Loucy (cell line): ENCODE measurements around the gene CADM1.

ENCODE experiments used
- H2AFZ ChIP-seq: fragments of 200-600 bp; sonication (generic); 2 replicates; pipeline ENCODE4 v1.6.0; 2016; ENCODE audit warnings: antibody characterized with exemption, mild to moderate bottlenecking, low read length, moderate library complexity
- H3F3A ChIP-seq: fragments of 200-600 bp; 2 replicates; pipeline ENCODE4 v1.6.0; 2016; ENCODE audit warnings: antibody characterized with exemption, low read depth, mild to moderate bottlenecking
- H3K27me3 ChIP-seq: fragments of 200-600 bp; sonication (generic); 2 replicates; pipeline ENCODE4 v1.6.1; 2014; ENCODE audit warnings: low read length, mild to moderate bottlenecking; ENCODE audit not compliant: insufficient read depth, poor library complexity, severe bottlenecking
- H3K36me3 ChIP-seq: fragments of 200-600 bp; sonication (generic); 2 replicates; pipeline ENCODE4 v1.6.1; 2016; ENCODE audit warnings: low read length; ENCODE audit not compliant: insufficient read depth
- H3K4me1 ChIP-seq: fragments of 200-600 bp; sonication (generic); 2 replicates; pipeline ENCODE4 v1.5.1; 2014; ENCODE audit warnings: low read length, mild to moderate bottlenecking; ENCODE audit not compliant: insufficient read depth, poor library complexity, severe bottlenecking
- H3K4me2 ChIP-seq: fragments of 200-600 bp; sonication (generic); 2 replicates; pipeline ENCODE4 v1.6.0; 2014; ENCODE audit warnings: antibody characterized with exemption, low read length, low read depth, mild to moderate bottlenecking; ENCODE audit not compliant: poor library complexity, severe bottlenecking
- H3K4me3 ChIP-seq: fragments of 200-600 bp; sonication (generic); 2 replicates; pipeline ENCODE4 v1.5.1; 2014; ENCODE audit warnings: low read length, mild to moderate bottlenecking, mixed read lengths; ENCODE audit not compliant: poor library complexity, severe bottlenecking
- H3K79me2 ChIP-seq: fragments of 200-600 bp; sonication (generic); 2 replicates; pipeline ENCODE4 v1.6.1; 2014; ENCODE audit warnings: low read length; ENCODE audit not compliant: insufficient read depth
- H3K9ac ChIP-seq: fragments of 200-600 bp; sonication (generic); 2 replicates; pipeline ENCODE4 v1.6.0; 2014; ENCODE audit warnings: mild to moderate bottlenecking, low read depth, low read length, moderate library complexity; ENCODE audit not compliant: poor library complexity, severe bottlenecking
- H3K9me2 ChIP-seq: fragments of 200-600 bp; sonication (generic); replicated peaks from 2 replicates; pipeline ENCODE4 v1.6.1; 2016; ENCODE audit warnings: low read depth, low read length, mixed read lengths
- H3K9me3 ChIP-seq: fragments of 200-600 bp; sonication (generic); 2 replicates; pipeline ENCODE4 v1.6.1; 2014; ENCODE audit warnings: mild to moderate bottlenecking, antibody characterized with exemption, low read length, low read depth; ENCODE audit not compliant: insufficient read depth
- H4K20me1 ChIP-seq: fragments of 200-600 bp; sonication (generic); 2 replicates; pipeline ENCODE4 v1.6.0; 2014; ENCODE audit warnings: antibody characterized with exemption, low read length, mild to moderate bottlenecking; ENCODE audit not compliant: insufficient read depth, poor library complexity, severe bottlenecking
- CTCF ChIP-seq: fragments of 200-600 bp; sonication (generic); conservative IDR thresholded peaks from 2 replicates; pipeline ENCODE4 v1.5.1; 2014; ENCODE audit warnings: mild to moderate bottlenecking, antibody characterized with exemption, low read length
- EZH2phosphoT487 ChIP-seq: fragments of 200-600 bp; IDR thresholded peaks from 2 replicates; pipeline ENCODE4 v1.6.1; 2018; ENCODE audit warnings: antibody characterized with exemption, mild to moderate bottlenecking, moderate library complexity, borderline replicate concordance

CADM1 gene

GRCh38 chr11:115345361-115345760 is 158.9 kb downstream of the CADM1 start:
- no peak for TF ChIP-seq EZH2phosphoT487
- no peak for TF ChIP-seq CTCF
- no peaks in the 10 kb centered on the region for H4K20me1 ChIP-seq
- H3K9me2 ChIP-seq: no peaks in the 10 kb centered on the region
- H3K4me1 ChIP-seq: no peaks in the 10 kb centered on the region
- H3K9ac ChIP-seq: no peak overlapping the region
- H3K79me2 ChIP-seq: no peaks in the 10 kb centered on the region
- H3K9me3 ChIP-seq: no peaks in the 10 kb centered on the region
- H3K27me3 ChIP-seq: no peaks in the 10 kb centered on the region
- H2AFZ ChIP-seq: no peak overlapping the region
- H3F3A ChIP-seq: no peaks in the 10 kb centered on the region
- no peak overlapping the region for H3K4me3 ChIP-seq
- H3K4me2 ChIP-seq: no peak overlapping the region
- no peaks in the 10 kb centered on the region for H3K36me3 ChIP-seq

GRCh38 chr11:115344846-115345245 is 159.4 kb downstream of the CADM1 start:
- Histone ChIP-seq H3F3A (no peaks in the 10 kb centered on the region), H3K79me2 (no peaks in the 10 kb centered on the region), H3K9me2 (no peaks in the 10 kb centered on the region), H3K9me3 (no peaks in the 10 kb centered on the region), H2AFZ (no peak overlapping the region), H3K27me3 (no peaks in the 10 kb centered on the region), H3K4me1 (no peaks in the 10 kb centered on the region), H3K36me3 (no peaks in the 10 kb centered on the region), H3K4me2 (no peak overlapping the region), H3K4me3 (no peak overlapping the region), H3K9ac (no peak overlapping the region), H4K20me1 (no peaks in the 10 kb centered on the region)
- TF ChIP-seq CTCF (no peak), EZH2phosphoT487 (no peak)

- H3K4me1 ChIP-seq: no peaks in the 10 kb centered on the region
- H3K9me2 ChIP-seq: no peaks in the 10 kb centered on the region
- no peaks in the 10 kb centered on the region for H3K79me2 ChIP-seq
- H2AFZ ChIP-seq: no peak overlapping the region
- no peaks in the 10 kb centered on the region for H3K36me3 ChIP-seq
- no peaks in the 10 kb centered on the region for H3F3A ChIP-seq
- TF ChIP-seq CTCF (no peak), EZH2phosphoT487 (no peak)
- H3K9ac ChIP-seq: no peak overlapping the region
- H3K4me3 ChIP-seq: no peak overlapping the region
- H3K9me3 ChIP-seq: no peaks in the 10 kb centered on the region
- H3K27me3 ChIP-seq: no peaks in the 10 kb centered on the region
- no peaks in the 10 kb centered on the region for H4K20me1 ChIP-seq
- H3K4me2 ChIP-seq: no peak overlapping the region
Measured at GRCh38 chr11:115342142-115342541, 162.1 kb downstream of the CADM1 start.
